ENCODE results near the gene CAPN14.

DNA sequence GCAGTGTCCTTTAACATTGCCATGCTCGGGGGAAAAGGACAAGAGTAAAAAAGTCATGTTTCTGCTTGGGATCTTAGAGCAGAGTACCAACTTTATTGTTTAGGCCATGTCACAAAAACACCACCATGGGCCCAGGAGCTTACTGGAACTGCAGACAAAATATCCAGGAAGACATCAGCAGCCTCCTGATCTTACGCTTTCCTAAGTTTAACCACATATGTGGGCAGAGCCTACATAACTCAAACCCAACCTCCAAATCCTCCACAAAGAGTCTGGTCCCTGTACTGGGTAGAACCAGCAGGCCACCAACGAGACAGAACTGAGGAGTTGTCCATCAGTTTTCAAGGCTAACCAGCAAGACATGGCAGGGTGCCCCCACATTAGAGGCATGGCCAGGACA is 89.4 kb downstream of the CAPN14 start:
- TF ChIP-seq, protein P1, sequence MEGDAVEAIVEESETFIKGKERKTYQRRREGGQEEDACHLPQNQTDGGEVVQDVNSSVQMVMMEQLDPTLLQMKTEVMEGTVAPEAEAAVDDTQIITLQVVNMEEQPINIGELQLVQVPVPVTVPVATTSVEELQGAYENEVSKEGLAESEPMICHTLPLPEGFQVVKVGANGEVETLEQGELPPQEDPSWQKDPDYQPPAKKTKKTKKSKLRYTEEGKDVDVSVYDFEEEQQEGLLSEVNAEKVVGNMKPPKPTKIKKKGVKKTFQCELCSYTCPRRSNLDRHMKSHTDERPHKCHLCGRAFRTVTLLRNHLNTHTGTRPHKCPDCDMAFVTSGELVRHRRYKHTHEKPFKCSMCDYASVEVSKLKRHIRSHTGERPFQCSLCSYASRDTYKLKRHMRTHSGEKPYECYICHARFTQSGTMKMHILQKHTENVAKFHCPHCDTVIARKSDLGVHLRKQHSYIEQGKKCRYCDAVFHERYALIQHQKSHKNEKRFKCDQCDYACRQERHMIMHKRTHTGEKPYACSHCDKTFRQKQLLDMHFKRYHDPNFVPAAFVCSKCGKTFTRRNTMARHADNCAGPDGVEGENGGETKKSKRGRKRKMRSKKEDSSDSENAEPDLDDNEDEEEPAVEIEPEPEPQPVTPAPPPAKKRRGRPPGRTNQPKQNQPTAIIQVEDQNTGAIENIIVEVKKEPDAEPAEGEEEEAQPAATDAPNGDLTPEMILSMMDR (IDR thresholded peaks at IDR 0.05 in 8 of 11, conservative IDR thresholded peaks at IDR 0.05 in 3 of 11) = no peak
- TF ChIP-seq POLR2AphosphoS5 (IDR thresholded peaks at IDR 0.05) = no peak
